SK-N-MC (cell line): ENCODE measurements around the gene SLC16A3.

Experiments used
- EZH2 ChIP-seq: fragments of 200-600 bp; sonication (generic); IDR thresholded peaks from one replicate; pipeline ENCODE4 v1.6.1; 2017; ENCODE audit warnings: antibody characterized with exemption
- FOXP2 ChIP-seq: optimal IDR thresholded peaks from 2 replicates; pipeline ENCODE3; 2011; ENCODE audit warnings: mild to moderate bottlenecking, moderate library complexity; ENCODE audit not compliant: insufficient read depth; ENCODE audit errors: extremely low read length, control extremely low read depth
- POLR2AphosphoS5 ChIP-seq: IDR thresholded peaks from 2 replicates; pipeline ENCODE4 v1.6.1; 2012; ENCODE audit warnings: mild to moderate bottlenecking, low read depth, low read length, borderline replicate concordance

DNA sequence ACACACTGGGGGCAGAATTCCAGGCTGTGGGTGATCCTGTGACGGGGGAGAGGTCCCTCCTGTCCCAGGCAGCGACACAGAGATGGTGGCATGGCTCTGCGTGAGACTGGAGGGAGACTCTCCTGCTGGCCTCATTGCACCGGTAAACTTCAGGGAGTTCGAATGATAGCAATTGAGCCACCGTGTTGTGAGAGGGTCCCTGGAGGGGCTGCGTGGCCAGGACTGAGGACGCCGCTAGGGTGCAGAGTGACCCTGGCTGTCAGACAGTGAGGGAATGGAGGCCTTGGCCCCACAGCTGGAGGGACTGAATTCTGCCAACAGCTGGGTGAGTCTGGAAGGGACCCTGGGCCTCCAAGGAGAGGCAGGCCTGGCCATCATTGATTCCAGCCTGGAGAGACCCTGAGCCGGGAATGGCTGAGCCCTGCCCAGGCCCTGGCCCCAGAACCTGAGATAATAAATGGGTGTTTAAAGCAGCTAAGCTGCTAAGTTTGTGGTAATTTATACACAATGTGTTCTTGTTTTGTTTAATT lies 48.8 kb upstream of the SLC16A3 start:
- TF ChIP-seq EZH2 (no peak), POLR2AphosphoS5 (no peak), FOXP2 (no peak)
